GM19239 (cell line): ENCODE results near the gene ZNF346.

ENCODE experiments used
- DNase-seq: peaks from one replicate; pipeline ENCODE4 v3.0.0; 2011; ENCODE audit warnings: low spot score; ENCODE audit not compliant: insufficient read length
- FAIRE-seq: peaks from 2 replicates; lab custom pipeline; 2011; peaks lifted over from hg19 to GRCh38; lab: Jason Lieb, UNC

The ZNF346 gene

DNA sequence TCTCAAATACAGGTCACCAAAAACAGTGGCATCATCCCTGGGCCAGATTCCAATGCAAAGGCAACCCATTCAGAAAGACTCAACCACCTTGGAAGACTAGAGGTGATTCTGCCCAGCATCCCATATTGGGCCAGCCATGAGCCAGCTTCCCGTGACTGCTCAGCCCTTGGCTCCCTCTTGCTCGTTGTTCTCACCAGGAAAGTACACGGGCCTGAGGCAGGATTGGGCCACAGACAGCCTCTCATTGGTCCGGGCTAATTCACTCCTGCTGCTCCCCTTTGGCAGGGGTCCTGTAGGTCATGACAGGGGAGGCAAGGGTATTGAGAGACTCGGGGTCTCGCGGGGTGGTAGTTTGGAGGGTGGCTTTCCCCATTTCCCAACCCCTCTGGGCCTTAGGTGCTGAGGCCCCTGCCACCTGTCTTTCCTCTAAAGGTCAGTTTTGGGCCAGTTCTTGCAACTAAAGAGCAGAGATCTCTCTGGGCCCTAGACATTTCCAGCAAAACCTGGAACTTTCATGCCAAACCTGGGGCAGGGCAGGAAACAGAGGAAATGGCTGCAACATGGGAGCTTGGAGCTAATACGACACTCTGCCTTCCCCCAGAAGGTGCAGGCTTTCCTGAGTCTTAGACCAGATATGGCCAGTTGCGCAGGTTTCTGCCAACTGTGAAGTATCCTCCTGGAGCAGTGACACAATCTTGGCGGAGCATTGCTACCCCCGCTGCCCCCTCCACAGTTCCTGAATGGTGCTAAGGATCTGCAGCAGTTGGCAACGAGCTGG lies 42.2 kb downstream of the ZNF346 start:
- FAIRE-seq, result no peak
- no peak for DNase-seq

DNA sequence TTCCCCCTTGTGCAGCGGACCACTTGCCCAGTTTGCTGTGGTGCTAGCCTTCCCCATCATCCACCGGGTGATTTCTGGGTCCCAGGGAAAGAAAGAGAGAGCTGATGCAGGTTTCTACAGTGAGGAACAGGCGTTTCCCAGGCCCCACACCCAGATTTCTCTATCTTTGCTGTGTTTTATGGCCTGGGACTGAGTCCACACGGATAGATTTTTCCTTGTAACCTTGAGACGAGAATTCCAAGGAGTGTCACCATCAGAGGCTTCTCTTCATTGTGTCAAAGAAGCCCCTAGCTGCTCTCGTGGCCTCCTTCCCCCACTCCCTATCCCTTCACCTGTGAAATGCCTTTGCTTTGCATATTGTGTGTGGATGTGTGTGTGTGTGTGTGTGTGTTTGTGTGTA lies 43.0 kb downstream of the ZNF346 start:
- FAIRE-seq, result no peak
- DNase-seq, result no peak

DNA sequence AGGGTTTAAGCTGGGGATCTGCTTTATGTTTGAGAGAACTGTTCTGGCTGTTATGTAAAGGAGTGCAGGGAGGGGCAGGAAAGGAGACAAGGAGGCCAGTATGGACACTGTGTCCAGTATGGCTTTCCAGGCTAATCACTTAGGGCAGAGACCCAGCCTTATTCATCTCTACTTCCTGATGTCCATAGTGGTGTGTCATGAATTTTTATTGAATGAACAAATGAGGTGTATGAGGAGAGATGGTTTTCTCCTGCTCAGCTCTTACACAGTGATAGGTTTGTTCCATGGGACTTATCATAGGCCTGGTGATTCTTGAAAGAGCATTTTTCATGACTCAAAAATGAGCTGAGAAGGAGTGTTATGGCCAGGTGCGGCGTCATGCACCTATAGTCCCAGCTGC lies 43.7 kb downstream of the ZNF346 start:
- FAIRE-seq, result no peak
- no peak for DNase-seq

DNA sequence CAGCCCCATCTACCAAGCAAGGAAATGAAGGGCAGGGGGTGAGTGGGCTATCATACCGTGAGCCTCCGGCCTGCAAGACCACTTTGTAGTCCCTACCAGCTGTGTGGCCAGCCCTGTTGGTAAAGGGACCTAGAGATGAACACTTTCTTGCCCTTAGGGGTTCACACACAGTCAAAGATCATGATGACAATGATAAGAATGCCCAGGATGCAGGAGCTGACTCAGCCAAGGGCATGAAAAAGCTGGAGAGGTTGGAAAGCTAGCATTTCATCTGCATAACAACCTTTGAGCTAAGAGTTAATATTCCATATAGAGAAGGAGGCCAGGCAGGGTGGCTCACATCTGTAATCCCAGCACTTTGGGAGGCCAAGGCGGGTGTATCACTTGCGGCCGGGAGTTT lies 45.0 kb downstream of the ZNF346 start:
- DNase-seq (no peak), FAIRE-seq (no peak)

DNA sequence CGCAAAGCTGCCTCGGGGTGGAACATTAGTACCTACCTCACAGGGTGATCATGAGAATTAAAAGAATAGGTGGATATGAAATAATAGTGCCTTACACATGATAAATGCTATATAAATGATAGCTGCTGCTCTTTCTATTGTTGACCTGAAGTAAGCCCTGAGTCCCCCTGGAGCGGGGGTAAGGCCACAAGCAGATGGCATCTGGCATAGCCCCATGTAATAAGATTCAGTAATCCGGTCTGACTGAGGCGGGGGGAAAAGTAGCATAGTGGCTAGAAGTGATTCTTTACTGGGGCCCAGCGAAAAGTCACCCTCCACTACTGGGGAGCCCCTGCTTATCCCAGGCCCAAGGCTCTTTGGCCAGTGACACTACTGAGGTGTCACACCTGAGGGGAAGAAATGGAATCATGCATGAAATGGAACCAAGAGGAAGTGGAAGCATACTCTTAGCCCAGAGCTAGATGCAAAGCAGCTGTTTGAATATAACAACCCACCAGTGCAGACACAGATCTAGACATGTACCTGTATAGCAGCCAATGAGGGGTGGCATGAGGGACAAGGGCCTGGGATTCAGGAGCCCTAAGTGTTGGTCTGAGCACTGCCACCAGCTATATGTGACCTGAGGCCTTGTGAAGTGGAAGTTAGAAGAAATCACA lies 48.2 kb downstream of the ZNF346 start:
- no peak for DNase-seq

DNA sequence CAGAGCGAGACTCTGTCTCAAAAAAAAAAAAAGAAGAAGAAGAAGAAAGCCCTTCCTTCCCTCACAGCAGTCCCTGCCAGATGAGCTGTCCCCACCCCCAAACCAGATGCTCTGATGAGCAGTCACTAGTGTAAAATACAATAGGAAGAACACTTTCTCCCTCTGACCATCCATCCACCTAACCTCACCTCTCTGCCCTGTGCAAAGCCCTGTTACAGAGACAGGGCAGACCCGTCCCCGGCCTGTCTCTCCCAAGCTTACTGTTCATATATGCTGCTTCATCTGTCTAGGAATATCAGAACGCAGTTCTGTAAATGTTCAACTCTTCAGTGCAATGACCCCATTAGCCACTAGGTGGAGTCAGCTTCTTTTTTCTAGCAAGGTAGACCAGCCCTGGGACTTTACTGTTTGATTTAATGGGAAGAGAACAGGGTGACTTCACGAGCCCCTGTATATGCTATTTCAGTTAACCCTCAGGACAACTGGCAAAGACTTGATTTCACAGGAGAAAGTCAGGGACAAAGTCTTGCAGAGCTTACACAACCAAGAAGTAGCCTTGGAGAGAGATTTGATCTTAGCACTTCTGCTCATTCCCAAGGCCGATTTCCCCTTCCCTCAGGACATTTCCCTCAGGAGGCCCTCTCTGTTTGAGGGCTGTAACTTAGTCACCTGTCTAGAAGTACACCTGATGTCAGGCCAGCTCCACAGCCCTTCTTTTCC lies 49.3 kb downstream of the ZNF346 start:
- DNase-seq (peak; percentile 64), FAIRE-seq (peak; percentile 96)

More for the DNA sequence above, 48.2 kb downstream of the ZNF346 start:
- FAIRE-seq, result peak; percentile 28

DNA sequence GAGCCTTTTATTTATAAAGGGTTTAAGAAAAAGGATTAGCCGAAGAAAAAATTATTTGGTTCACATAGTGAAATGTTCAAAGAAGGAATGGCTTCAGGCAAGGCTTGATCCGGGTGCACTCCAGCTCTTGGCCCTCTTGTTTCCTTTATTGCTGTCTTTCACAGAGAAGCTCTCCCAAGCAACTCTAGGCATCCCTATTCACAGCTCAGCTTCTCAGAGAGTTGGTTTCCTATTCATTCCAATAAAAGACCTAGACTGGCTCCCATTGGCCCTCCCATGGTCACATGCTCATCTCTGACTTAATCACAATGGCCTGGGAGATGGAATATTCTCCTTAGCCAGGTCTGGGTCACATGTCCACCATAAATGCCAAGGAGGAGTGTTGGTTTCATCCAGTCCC lies 54.8 kb downstream of the ZNF346 start:
- FAIRE-seq (no peak), DNase-seq (no peak)

DNA sequence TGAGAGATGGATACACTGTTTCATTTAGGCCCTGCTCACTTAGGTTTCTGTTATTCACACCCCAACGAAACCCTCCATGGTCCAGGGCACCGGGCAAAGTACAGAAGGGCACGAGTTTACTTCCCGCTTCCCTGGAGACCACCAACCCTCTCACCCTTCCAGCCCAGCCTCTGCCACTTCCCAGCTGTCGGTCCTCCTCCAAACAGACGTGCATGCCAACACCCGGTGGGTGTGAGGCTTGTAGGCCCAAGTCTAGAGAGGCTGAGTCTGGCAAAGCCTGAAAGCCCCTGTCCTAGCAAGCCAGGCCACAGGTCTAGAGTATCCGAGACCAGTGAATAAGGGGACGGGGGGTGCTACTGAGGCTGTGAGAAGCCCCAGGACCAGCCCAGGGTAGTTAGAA lies 57.1 kb downstream of the ZNF346 start:
- no peak for DNase-seq
- no peak for FAIRE-seq

DNA sequence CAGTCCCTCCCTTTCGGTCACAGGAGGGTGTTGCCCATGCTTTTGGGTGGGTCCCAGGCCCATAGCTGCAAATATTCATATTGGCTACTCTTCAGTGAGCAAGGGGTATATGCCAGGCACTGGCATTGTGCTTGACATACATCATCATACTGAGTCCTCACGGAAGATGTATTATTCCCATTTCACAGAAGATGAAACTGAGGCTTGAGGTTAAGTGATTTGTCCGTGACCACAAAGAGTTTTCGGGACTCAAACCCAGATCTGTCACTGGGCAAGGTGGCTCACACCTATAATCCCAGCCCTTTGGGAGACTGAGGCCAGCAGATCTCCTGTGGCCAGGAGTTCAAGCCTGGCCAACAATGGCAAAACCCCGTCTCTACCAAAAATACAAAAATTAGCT lies 57.8 kb downstream of the ZNF346 start:
- DNase-seq (no peak), FAIRE-seq (no peak)

DNA sequence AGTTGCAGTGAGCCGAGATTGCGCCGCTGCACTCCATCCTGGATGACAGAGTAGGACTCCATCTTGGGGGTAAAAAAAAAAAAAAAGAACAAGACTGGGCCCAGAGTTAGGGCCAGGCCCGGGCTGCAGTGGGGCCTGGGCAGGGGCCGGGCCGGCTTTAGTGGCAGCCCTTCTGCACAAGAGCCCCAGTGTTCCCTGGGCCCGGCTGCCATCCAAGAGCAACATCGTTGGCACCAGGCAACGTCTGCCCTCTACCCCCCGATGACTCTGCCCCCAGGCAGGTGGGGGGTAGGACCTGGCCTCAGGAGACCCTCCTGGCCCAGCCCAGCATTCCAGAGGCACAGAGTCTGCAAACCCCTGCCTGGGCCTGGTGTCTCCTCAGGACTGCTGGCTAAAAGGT lies 59.4 kb downstream of the ZNF346 start:
- no peak for DNase-seq
- no peak for FAIRE-seq

DNA sequence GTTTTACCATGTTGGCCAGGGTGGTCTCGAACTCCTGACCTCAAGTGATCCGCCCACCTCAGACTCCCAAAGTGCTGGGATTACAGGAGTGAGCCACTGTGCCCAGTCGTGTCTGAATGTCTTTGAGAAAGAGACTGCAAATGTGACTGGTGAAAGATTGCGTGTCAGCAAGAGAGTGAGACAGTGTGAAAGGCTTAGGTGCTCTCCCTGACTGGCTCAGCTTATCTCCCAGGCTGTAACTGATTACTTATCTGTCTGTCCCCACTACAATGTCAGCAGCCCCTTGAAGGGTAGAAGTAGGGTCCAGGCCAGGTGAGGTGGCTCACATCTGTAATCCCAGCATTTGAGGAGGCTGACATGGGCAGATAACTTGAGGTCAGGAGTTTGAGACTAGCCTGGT lies 60.9 kb downstream of the ZNF346 start:
- FAIRE-seq (no peak), DNase-seq (no peak)

DNA sequence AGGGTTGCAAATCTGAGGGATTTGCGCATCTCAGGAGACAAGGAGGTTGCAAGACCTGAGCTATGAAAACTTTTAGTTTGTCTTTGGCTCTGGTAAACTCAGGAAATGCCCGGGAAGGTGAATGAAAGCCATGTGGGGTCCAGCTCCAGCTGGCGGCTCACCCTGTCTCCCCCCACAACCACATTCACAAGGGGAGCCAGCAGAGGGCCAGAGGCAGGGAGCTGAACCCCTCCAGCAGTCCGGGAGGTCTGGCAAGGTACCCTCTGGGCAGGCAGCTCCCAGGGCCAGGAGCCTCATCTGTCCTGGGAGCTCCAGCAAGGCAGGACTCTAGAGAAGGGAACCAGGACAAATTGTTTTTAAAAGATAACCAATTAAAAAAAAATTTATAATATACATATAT lies 61.7 kb downstream of the ZNF346 start:
- no peak for FAIRE-seq

DNA sequence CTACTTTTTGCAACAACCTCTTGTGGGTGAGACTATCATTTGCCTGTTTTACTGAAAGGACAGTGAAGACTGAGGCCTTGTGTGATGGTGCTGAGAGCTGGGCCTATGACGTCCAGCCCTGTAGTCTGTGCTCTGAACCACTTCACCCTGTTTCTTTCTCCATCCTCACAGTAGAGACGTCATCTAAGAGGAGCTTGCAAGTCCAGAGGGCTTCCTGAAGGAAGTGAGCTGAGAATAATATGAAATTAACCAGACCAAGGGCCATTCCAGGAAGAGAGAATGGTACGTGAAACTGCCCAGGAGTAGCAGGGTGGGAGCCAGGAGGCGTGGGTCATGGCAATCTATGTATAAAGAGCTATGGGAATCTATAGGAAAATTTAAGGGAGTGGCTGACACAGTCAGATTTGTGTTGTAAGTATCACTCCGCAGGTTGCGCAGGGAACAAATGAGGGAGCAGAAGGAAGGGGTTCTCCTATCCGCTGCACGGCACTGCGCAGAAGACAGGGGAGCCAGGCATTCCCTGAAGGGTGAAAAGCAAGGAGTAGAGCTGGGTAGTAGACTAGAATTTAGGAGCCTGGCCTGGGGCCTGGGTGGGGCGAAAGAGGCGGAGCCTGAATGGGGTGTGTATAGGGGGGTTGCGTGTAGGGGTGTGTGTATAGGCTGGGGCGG lies 63.6 kb downstream of the ZNF346 start:
- no peak for DNase-seq
- FAIRE-seq, result peak; percentile 23

More for the DNA sequence above, 61.7 kb downstream of the ZNF346 start:
- no peak for DNase-seq

DNA sequence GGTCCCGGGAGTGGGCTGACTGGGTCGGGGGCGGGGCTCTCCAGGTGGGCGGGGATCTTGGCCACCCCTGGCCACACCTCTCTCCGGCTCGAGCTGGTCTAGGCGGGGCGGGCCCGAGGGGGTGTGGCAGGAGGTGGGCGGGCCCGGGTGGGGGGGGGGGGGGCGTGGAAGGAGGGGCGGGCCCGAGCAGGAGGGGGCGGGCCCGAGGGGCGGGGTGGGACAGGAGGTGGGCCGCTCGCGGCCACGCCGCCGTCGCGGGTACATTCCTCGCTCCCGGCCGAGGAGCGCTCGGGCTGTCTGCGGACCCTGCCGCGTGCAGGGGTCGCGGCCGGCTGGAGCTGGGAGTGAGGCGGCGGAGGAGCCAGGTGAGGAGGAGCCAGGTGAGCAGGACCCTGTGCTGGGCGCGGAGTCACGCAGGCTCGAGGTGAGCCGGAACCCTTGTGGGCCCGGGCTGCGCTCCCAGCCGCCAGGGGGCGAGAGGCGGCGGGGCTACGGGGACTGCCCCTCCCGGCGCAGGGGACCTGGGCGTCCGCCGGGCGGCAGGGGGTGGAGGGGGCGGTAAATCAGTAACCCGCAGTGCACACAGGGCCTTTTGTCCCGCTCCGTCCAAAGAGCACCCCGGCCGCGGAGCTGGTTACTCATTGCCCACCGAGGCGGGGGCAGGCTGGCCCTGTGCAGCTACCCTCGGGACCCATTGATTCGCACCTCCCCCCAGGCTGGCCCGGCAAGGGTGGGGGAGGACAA lies 64.3 kb downstream of the ZNF346 start, which contains the start of gene FGFR4:
Gene FGFR4 (plus strand): TSS at position 262 of the 744 bp plus-strand sequence. CDS start 2,688 bp downstream, outside the sequence.
- peak; percentile 91 for DNase-seq
- FAIRE-seq, result peak; percentile 61

DNA sequence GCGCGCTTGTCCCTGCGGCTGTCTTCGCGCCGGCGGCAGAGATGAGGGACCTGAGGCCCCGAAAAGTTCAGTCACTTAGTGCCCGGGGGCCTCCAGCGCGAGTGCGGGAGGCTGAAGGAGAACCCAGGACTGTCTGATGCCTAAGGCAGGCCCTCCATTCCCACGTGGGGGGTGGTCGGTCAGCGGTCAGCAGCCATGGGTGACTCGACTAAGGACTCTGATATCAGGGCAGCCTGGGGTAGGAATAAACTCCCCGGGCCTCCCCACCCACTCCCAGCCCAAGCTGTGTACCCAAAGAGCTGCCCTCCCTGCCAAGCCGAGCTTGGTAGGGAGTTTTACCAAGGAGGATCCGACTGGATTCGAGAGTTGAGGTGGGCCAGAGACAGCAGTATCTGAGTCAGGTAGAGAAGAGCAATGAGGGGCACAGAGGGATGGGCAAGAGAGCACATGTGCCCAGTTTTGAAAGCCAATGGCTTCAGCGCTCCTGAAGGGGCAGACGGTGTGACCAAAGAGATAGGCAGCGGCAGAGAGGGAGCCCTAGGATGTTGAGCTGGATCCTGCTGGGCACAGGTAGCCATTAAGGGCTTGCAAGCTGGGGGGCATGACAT lies 65.0 kb downstream of the ZNF346 start:
- FAIRE-seq (no peak), DNase-seq (no peak)

DNA sequence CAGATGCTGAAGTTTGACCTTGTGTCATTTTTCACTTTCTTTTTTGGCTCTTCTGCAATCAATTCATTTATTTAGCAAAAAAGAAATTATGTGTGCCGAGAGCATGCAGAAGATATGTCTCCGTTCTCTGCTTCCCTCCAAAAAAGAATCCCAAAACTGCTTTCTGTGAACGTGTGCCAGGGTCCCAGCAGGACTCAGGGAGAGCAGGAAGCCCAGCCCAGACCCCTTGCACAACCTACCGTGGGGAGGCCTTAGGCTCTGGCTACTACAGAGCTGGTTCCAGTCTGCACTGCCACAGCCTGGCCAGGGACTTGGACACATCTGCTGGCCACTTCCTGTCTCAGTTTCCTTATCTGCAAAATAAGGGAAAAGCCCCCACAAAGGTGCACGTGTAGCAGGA lies 66.6 kb downstream of the ZNF346 start:
- no peak for FAIRE-seq
- no peak for DNase-seq

DNA sequence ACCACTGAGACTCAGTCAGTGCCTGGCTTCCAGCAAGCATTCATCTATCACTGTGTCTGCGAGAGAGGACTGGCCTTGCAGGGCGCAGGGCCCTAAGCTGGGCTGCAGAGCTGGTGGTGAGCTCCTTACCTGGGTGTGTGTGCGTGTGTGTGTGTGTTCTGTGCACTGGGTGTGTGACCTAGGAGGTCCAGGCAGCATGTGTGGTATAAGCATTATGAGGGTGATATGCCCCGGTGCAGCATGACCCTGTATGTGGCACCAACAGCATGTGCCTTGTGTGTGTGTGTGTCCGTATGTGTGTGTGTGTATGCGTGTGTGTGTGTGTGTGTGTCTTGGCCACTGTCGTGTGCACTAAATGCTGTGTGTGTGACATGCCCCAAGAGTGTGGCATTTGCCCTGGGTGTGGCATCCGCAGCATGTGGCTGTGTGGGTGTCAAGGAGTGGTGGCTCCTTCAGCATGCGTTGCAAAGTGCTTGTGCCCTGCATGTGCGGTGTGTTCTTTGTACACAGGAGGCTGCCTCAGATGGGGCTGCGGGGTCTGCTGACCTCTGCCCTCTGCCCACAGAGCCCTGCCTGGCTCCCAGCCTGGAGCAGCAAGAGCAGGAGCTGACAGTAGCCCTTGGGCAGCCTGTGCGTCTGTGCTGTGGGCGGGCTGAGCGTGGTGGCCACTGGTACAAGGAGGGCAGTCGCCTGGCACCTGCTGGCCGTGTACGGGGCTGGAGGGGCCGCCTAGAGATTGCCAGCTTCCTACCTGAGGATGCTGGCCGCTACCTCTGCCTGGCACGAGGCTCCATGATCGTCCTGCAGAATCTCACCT lies 67.5 kb downstream of the ZNF346 start:
- no peak for DNase-seq
- no peak for FAIRE-seq

DNA sequence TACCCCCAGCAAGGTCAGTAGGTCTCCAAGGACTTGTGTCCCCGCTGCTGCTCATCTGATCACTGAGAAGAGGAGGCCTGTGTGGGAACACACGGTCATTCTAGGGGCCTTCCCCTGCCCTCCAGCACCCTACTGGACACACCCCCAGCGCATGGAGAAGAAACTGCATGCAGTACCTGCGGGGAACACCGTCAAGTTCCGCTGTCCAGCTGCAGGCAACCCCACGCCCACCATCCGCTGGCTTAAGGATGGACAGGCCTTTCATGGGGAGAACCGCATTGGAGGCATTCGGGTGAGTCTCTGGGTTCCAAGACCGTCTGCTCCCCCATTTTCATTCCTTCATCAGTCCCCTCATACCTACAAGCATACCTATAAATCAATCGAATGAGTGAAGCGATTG lies 68.3 kb downstream of the ZNF346 start:
- no peak for DNase-seq
- no peak for FAIRE-seq

DNA sequence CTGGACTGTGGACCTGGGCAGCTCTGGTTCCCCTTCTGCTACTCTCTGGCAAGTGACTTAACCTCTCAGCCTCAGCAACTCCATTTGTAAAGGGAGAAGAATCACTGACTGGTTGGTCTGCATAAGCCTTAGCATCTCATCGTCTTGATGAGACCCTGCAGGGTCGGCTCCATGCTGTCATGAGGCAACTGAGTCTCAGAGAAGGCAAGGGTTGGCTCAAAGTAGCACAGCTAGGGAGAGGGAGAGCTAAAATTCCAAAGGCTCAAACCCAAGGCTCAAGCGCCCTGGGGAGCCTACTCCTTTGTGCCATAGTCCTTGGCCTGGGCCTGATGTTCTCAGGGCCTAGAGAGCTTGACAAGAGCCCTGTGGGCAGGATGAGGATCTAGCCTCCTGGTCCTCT lies 68.7 kb downstream of the ZNF346 start:
- FAIRE-seq (no peak), DNase-seq (no peak)
